Stimulated activated CD4-positive, alpha-beta T cell treated with anti-CD3 and anti-CD28 coated beads, Interleukin-15, amount 100 ng/mL, for 24 hours (primary cell): ENCODE results near the gene ZDHHC14.
"Not testable (repeated sequence)": the region's sequence is repeated elsewhere in the genome, so short reads cannot be mapped to it uniquely, and the experiment has no call there.

ENCODE experiments used
- DNase-seq: peaks from one replicate; pipeline ENCODE4 v3.0.0-alpha.2; 2020

Gene ZDHHC14

DNA sequence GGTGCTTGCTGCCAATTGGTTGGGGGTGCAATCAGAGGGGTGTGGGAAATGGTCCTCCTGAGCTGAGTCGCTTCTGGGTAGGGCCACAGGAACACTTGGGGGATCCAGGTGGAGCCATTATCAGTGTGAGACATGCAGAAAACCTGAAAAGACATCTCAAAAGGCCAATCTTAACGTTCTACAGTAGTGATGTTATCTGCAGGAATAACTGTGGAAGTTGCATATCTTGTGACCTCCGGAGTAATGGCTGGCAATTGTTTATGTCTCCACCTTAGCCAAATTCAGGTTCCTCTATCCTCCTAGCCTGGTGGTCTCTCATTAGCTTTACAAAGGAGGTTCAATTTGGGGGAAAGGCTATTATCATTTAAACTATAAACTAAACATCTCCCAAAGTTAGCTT is 327.2 kb downstream of the ZDHHC14 start:
- DNase-seq: no peak

DNA sequence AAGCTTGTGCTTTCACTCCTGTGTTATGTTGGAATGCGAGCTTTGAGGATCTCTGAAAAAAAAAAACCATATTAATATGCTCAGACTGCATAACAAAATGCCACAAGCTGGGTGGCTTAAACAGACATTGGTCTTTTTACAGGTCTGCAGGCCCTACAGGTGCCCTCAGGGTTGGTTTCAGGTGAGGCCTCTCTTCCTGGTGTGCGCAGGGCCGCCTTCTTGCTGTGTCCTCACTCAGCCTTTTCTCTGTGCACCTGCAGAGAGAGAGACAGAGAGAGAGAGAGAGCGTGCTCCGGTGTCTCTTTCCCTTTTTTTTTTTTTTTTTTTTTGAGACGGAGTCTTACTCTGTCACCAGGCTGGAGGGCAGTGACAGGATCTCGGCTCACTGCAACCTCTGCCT is 327.9 kb downstream of the ZDHHC14 start:
- no peak for DNase-seq

DNA sequence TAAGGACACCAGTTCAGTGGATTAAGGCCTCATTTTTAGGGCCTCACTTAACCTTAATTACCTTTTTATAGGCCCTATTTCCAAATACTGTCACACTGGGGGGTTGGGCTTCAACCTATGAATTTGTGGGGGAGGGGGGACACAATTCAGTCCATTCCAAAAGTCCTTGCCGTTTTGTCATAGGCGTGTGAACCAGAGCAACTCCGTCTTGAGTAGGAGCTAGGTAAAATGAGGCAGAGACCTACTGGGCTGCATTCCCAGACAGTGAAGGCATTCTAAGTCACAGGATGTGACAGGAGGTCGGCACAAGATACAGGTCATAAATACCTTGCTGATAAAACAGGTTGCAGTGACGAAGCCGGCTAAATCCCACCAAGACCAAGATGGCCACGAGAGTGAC is 328.6 kb downstream of the ZDHHC14 start:
- no peak for DNase-seq

DNA sequence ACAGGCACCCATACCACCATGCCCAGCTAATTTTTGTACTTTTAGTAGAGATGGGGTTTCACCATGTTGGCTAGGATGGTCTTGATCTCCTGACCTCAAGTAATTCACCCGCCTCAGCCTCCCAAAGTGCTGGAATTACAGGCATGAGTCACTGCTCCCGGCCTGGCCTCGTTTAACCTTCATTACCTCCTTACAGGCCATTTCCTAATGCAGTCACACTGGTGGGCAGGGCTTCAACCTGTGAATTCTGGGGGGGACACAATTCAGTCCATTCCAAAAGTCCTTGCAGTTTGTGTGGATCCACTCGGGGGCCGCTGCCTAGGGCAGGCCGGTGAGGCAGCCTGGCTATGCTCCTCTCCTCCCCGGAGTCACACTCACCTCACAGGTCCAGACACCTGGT is 329.6 kb downstream of the ZDHHC14 start:
- no peak for DNase-seq

DNA sequence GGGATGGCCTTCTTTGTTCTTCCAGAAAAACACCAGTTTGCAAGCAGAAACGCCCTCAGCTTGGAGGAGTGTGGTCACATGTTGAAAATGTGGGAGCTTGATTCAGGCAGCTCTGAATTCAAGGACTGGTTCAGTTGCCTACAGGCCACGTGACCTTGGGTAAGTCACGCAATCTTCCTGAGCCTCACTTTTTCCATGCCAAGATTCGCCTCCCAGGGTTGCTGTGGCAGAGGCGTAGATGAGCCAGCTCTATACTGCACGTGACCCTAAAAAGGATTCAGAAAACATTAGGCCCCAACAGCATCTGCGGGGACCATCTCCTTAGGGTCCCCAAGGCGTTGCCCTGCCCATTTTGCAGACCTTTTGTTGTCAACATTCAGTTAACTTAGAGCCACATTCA is 330.1 kb downstream of the ZDHHC14 start:
- peak; percentile 9 for DNase-seq

DNA sequence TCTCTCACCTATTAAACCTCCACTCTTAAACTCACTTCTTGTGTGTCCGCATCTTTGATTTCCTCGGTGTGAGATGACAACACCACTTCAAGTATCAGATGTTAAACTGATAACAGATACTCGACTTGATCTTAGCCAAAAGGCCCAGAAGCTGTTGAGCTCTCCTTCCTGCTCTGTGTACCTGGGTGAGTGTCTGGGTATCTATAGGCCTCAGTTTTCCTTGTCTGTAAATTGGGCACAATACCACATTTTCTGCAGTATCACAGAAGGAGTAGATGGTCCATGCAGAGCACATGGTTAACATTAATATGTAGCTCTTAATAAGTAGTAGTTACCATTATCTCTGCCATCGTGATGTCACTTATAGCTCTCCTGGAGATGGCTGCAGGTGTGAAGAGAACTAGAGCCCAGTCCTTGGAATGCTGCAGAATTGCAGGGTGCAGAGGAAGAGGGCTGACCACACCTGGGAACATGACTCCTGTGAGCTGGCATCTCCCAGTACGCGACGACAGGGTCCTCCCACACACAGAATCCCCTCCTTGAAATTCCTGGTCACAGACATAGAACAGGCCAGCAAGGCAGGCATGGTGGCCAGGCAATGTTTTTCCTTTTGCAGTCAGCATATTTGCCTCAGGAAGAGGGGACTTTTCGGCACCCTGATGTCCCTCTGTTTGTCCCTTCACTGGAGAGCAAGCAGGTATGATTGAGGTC is 331.8 kb downstream of the ZDHHC14 start:
- DNase-seq: no peak

DNA sequence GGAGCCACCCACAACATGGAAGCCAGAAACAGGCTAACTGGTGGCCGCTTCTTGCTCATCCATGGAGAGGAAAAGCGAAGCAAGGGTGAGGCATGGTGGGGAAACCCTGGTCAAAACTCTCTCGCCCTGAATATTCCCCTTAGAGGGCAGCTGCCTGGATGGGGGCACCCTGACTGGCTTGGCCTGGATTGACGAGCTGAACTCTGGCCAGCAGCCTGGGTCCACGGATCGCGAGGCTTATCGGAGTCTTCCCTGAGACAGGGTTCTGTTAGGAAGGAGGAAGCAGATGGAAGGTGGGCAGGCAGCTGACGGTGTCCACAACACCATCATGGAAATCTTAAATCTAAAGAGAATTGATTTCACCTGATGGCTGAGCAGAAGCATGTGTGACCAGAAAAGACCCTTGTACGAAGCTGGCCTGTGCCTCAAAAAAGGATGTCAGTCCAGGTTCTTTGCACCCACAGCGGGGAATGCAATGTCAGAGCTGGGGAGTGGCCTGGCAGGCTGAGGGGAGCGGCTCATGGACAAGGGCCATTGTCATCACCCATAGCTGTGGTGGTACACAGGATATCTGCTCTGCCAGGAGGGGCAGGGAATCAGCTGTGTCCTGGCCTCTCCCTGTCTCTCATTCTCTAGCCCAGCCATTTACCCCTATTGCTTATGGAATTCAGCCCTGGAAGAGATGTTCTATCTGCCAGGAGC is 332.6 kb downstream of the ZDHHC14 start:
- no peak for DNase-seq

DNA sequence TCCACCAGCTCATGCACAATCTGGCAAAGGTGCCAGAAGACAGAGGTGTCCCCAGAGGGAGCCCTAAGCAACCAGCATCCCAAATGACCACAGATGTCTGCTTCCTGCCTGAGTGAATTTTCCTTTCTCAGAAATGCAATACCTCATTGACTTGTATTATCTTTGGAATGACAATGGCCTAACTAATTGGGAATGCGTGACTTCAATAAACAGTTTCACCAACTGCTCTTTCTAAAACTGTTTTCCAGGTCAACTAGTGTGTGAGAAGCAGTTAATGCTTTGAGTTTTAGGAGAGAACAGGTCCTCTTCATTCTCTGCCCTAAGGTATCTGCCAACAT is 333.1 kb downstream of the ZDHHC14 start:
- DNase-seq: no peak

DNA sequence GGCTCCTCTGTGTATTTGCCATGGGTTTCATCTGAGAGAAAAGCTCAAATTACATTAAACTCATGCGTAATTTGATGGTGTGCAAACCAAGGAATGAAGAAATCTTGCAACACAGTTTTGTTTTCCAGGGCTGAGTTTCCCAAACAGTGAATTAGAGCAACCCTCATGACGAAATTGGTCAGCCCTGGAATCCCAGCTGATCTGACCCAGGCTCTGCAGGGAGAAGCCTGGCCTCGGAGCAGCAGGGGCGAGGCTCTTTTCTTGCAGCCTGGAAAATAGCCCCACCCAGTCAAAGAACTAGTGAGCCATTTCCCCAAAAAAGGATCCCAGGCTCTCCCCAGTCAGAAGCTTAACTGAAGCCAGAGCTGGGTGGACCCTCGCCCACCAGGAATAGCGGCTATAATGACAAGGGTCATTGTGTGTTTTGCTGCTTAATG is 334.8 kb downstream of the ZDHHC14 start:
- no peak for DNase-seq

DNA sequence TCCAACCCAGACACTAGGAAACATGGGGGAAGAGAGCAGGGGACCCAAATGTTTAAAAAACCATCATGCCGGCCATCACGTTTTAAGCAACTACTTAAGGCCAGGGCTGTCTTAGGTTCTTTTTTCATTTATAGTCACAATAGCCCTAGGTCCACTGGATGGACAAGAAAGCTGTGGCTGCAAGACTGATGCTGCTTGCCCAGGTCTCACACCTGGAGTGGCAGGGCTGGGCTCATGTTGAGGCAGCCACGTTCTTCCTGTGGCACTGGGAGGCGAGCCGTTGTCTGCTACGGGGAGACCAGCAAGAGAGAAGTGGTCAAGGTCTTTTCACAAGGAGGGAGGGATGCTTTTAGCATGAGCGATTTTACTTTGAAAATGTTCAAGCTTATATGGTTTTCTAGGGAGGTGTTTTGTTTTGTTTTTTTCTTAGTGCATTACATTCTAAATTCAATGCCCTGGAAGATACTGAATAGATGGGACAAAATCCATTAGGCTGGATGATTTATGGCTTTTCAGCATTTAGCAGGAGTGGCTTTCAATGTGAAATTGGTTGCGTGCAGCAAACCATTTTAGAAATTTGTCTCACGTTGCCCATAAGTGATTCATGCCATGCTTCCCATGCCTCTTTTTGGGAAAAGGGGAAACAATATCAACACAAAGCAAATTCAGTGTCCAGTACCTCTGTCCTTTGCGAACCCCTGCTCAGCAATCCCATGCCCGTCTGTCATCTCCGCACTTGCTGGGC is 335.4 kb downstream of the ZDHHC14 start:
- DNase-seq: no peak

DNA sequence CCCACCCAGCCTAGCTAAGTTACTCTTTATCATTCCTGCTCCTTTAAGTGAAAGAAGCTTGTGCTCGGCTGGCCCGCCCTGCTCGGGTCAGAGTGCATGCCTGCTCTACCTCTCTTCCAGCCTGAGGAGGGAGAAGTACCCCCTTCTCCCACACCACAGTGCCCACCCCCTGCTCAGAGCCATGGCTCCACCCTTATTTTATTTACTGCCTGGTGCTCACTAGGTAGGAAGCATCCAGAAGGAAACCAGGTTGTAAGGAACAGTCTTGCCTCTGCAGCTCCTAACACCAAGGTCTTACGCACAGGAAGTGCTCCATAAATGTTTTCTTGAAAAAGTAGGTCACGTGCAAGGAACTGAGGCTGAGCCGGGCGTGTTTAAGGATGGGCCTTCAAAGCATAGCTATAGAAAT is 336.4 kb downstream of the ZDHHC14 start:
- DNase-seq: no peak

DNA sequence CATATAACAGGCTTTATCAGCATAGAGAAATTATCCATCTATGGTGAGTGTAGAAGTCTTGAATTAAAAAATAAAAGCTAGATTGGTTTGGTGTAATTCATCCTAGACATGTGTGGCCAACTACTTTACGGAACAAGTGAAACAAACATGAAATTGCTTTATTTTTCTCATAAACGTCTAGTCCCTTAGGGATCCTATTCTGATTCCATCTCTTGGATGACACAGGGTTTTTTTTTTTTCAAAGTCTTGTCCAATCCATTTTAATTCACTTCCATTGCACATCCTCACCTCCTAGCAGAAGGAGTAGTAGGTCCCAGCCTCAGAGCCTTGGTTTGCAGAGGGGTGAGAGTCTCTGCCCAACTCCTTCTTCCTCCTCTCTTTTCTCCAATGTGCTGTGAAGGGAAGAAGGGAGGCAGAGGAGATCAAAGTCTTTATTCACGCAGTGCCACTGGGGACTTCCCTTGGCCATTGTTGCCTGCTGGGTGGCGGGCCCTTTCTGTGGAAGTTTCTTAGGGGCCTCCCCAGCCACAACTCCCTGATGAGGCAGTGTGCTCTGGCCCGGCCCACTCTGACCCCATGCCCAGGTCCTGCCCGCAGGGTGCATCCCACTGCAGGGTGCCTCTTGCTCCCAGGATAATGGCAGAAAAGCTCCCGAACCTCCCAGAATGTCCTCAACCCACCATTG is 337.7 kb downstream of the ZDHHC14 start:
- DNase-seq: no peak

DNA sequence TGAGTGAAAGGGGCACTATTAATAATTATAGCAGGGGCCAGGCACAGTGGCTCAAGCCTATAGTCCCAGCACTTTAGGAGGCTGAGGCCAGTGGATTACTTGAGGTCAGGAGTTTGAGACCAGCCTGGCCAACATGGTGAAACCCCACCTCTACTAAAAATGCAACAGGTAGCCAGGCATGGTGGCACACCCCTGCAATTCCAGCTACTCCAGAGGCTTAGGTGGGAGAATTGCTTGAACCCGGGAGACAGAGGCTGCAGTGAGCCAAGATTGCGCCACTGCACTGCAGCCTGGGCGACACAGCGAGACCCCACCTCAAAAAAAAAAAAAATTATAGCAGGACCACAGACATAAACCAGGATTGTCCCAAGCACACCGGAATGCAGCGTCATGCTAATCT is 340.0 kb downstream of the ZDHHC14 start:
- DNase-seq: not testable (repeated sequence)

DNA sequence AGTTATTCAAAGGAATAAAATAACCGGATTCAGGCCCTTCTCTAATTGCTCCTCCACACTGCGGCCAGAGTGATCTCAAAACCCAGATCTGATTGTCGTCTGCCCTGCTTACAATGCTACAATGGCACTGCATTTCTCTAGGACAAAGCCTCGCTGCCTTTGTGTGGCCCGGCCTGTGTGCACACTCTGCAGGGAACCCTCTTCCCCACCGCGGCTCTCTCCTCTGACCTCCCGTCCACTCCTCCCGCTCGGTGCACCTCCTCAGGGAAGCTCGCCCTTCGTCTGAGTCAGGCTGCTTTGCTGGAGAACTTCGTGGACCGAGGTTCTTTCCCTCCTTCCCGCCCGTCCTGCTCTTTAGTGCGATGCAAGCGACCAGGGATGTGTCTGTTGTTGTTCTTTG is 340.4 kb downstream of the ZDHHC14 start:
- DNase-seq: no peak

DNA sequence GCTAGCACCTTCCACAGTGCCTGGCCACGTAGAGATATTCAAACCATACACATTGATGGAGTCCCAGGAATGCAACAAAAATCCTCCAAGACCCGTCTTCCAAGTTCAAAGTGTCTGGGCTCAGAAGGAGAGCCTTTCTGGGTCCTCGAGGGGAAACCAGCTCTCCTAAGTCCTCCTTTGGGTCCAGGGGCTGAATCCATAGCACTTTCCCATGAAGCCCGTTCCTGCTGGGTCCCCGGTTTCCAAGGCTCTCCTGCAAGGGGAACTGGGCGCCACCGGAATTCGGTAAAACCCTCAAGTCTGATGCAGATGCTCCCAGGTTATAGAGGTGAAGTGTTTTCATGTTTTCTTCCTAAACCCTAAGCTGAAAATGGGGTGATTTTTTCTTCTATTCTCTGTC is 340.8 kb downstream of the ZDHHC14 start:
- no peak for DNase-seq

DNA sequence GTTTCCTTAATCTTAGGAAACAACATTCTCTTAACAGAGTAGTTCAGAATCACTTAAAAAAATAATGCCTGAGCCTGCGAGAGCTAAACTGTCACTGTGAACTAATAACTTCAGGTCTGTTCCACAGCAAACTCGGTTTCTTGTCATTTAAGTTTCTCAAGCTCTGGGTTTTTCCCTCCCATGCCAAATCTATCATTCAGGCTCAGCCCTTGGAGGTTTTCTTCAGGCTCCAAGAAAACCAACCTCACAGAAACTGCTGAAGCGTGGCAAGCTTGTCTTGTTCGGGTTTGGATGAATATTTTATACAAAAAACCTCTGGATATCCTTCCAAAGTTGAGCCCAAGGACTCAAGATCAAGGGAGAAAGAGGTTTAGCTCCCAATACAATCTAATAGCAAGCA is 342.4 kb downstream of the ZDHHC14 start:
- no peak for DNase-seq

DNA sequence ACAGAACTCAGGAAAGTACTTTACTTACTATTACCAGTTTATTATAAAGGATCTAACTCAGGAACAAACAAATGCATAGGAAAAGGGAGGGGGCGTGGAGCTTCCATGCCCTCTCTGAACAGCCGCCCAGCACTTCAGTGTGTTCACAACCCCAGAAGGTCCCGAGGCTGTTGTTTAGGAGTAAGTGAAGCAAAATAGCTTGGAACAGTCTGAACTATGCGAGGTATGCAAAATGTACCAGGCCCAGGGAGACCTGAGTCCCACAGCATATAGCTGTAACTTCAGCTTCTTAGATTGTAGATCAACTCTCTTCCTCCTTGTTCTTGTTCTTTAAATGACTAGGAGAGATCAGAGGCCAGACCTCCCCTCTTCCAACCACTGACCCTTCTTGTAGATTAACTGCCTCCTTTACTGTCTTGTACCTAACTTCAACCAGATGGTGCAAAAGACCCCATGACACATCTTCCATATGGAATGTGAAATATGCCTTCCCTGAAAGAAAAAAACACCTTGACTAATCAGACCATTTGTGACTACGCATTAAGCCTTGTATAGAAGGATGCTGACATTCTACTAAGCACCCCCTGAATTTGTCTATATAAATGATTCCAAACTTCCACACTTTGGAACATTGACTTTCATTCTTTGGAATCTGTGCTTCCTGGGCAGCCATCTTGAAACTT is 343.3 kb downstream of the ZDHHC14 start:
- DNase-seq: no peak

DNA sequence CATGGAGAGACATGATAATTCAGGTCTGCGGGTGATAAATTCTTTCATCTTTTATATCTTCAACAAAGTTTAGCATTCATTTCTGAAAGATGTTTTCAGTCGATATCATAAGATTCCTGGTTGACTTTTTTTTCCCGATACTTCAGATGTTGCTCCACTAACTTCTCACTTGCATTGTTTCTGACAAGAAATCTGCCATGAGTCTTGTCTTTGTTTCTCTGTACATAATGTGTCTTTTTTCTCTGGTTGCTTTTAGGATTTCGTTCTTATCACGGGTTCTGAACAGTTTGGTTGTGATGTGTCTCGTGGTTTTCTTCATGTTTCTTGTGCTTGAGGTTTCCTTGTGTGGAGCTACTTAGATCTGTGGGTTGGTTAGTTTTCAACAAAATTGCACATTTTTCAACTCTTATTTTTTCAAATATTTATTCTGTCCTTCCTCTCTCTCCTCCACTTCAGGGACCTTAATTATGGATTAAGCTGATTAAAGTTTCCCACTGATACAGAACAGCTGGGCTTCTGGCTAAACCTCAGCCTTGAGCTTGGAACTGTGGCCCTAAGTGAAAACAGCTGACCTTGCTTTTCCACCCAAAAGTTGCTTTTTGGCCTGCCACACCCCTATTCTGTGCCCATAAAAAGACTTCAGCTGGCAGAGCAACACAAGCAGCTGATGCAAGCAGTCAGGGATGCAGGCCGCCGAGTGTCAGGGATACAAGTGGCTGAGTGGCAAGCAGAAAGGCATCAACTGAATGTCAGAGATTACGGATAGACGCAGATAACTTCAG is 344.2 kb downstream of the ZDHHC14 start:
- DNase-seq: no peak

DNA sequence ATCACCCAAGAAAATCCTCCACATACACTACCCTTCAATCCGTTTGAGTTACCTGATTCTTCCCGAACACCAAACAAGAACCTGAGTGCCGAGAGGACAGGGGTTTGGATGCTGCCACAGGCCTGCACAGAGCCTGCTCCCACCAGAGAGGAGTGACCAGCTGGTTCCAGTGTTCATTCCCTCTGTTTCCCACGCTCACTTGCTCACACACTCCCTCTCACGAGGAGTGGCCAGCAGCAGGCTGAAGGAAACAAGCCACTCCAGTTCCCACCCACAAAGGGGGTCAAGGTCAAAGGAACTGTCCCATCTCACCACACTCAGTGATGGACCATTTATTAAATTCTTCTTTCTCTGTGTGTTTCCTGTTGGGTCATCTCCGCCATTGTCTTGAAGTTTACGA is 344.8 kb downstream of the ZDHHC14 start:
- no peak for DNase-seq

DNA sequence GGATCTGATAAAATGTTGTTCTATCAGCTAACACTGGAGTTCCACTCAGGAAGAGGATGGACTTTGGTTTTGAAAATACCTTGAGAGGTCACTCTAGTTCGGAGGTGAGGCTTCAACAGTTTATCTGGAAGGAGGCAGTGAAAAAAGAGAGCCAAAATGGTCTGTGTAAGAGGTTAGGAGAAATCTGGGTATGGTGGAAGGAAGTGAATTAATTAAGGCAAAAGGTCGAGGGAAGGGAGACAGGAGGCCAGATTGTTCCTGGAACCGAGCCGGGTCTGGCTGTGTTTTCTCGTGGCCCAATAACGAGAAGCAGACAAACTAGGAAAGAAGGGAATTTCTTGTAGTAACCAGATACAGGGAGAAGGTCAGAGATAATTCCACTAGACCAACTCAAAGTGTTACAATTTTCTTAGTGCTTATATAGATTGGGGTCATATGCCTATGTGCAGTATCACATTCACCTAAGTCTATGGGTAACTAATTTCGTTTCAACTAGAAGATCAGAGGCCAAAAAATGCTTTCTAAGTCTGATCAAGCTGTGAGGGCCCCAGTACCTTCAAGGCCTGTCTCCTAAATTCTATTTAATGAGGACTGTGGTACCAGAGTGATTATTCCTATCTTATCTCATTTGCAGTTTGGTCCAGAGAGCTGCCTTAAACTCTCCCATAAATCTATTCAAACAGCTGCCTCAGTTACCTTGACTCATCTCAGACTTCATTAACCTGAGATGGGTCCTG is 346.1 kb downstream of the ZDHHC14 start:
- DNase-seq: no peak
